H9 (cell line): Measurements from ENCODE around the gene APOBEC3H. TPM values are rescaled to one million over a fixed set of nuclear protein-coding genes. Genes with fewer than 3 reads are reported as not detected.

Experiments
- DNase-seq: peaks from one replicate; pipeline ENCODE4 v3.0.0-alpha.2; 2017
- H2AFZ ChIP-seq: one replicate; pipeline ENCODE4 v1.6.1; 2013; ENCODE audit warnings: mild to moderate bottlenecking, low read length, control low read depth, moderate library complexity
- H2AK5ac ChIP-seq: 2 replicates; pipeline ENCODE4 v1.6.1; 2013; ENCODE audit warnings: low read length, control low read depth, mixed read lengths; ENCODE audit not compliant: insufficient read length
- H2BK120ac ChIP-seq: one replicate; pipeline ENCODE4 v1.6.1; 2013; ENCODE audit warnings: low read depth, mild to moderate bottlenecking, low read length, control low read depth, inconsistent platforms; ENCODE audit not compliant: poor library complexity, severe bottlenecking
- H2BK12ac ChIP-seq: 2 replicates; pipeline ENCODE4 v1.6.1; 2013; ENCODE audit warnings: low read length, control low read depth, mixed read lengths, low read depth; ENCODE audit not compliant: insufficient read length
- H2BK15ac ChIP-seq: 2 replicates; pipeline ENCODE4 v1.6.1; 2013; ENCODE audit warnings: low read depth, low read length, control low read depth
- H2BK20ac ChIP-seq: one replicate; pipeline ENCODE4 v1.6.1; 2013; ENCODE audit warnings: low read depth, mild to moderate bottlenecking, low read length, control low read depth, inconsistent platforms; ENCODE audit not compliant: poor library complexity, severe bottlenecking
- H2BK5ac ChIP-seq: 2 replicates; pipeline ENCODE4 v1.6.1; 2013; ENCODE audit warnings: low read length, control low read depth, mixed read lengths; ENCODE audit not compliant: insufficient read length
- H3K14ac ChIP-seq: 2 replicates; pipeline ENCODE4 v1.6.1; 2013; ENCODE audit warnings: low read length, control low read depth; ENCODE audit not compliant: insufficient read depth
- H3K18ac ChIP-seq: 2 replicates; pipeline ENCODE4 v1.6.1; 2013; ENCODE audit warnings: low read depth, mild to moderate bottlenecking, mixed read lengths, low read length, control low read depth; ENCODE audit not compliant: insufficient read length
- H3K23ac ChIP-seq: 2 replicates; pipeline ENCODE4 v1.6.1; 2013; ENCODE audit warnings: low read length, control low read depth, mixed read lengths, low read depth; ENCODE audit not compliant: insufficient read length
- H3K23me2 ChIP-seq: 2 replicates; pipeline ENCODE4 v1.6.1; 2013; ENCODE audit warnings: low read depth, mild to moderate bottlenecking, mixed read lengths, low read length, control low read depth; ENCODE audit not compliant: insufficient read length, poor library complexity, severe bottlenecking
- H3K27ac ChIP-seq: 2 replicates; pipeline ENCODE4 v1.5.1; 2013; ENCODE audit warnings: low read length, control low read depth, mixed read lengths, low read depth; ENCODE audit not compliant: insufficient read length
- H3K27me3 ChIP-seq: 2 replicates; pipeline ENCODE4 v1.6.1; 2013; ENCODE audit warnings: low read length, control low read depth, inconsistent platforms; ENCODE audit not compliant: insufficient read depth
- H3K4ac ChIP-seq: 2 replicates; pipeline ENCODE4 v1.6.1; 2013; ENCODE audit warnings: low read depth, mild to moderate bottlenecking, control low read depth, inconsistent platforms, low read length, moderate library complexity
- H3K4me1 ChIP-seq: 2 replicates; pipeline ENCODE4 v1.6.1; 2013; ENCODE audit warnings: low read length, control low read depth, inconsistent platforms; ENCODE audit not compliant: insufficient read depth
- H3K4me2 ChIP-seq: 2 replicates; pipeline ENCODE4 v1.6.1; 2013; ENCODE audit warnings: low read length, control low read depth, mixed read lengths; ENCODE audit not compliant: insufficient read length, insufficient read depth
- H3K56ac ChIP-seq: 2 replicates; pipeline ENCODE4 v1.6.1; 2013; ENCODE audit warnings: low read depth, mild to moderate bottlenecking, mixed read lengths, low read length, control low read depth; ENCODE audit not compliant: insufficient read length
- H3K79me1 ChIP-seq: 2 replicates; pipeline ENCODE4 v1.6.1; 2013; ENCODE audit warnings: low read depth, mild to moderate bottlenecking, moderate library complexity, low read length, control low read depth, inconsistent platforms; ENCODE audit not compliant: insufficient read depth, poor library complexity, severe bottlenecking
- H3K79me2 ChIP-seq: 2 replicates; pipeline ENCODE4 v1.6.1; 2013; ENCODE audit warnings: low read length, control low read depth, inconsistent platforms; ENCODE audit not compliant: insufficient read depth
- H3K9ac ChIP-seq: 2 replicates; pipeline ENCODE4 v1.6.1; 2013; ENCODE audit warnings: low read length, control low read depth, mixed read lengths; ENCODE audit not compliant: insufficient read length; ENCODE audit errors: extremely low read depth
- H3K9me3 ChIP-seq: one replicate; pipeline ENCODE4 v1.6.1; 2013; ENCODE audit warnings: low read depth, low read length, inconsistent platforms; ENCODE audit not compliant: control insufficient read depth
- H3T11ph ChIP-seq: one replicate; pipeline ENCODE4 v1.6.1; 2013; ENCODE audit warnings: mild to moderate bottlenecking, low read length, control low read depth, inconsistent platforms
- H4K20me1 ChIP-seq: one replicate; pipeline ENCODE4 v1.6.1; 2013; ENCODE audit not compliant: control insufficient read depth, insufficient read length, insufficient read depth
- H4K5ac ChIP-seq: 2 replicates; pipeline ENCODE4 v1.6.1; 2013; ENCODE audit warnings: low read depth, mild to moderate bottlenecking, mixed read lengths, low read length, control low read depth; ENCODE audit not compliant: insufficient read length
- H4K8ac ChIP-seq: replicated peaks from 2 replicates; pipeline ENCODE4 v1.6.1; 2013; ENCODE audit warnings: low read length, control low read depth, mixed read lengths, low read depth; ENCODE audit not compliant: insufficient read length
- H4K91ac ChIP-seq: 2 replicates; pipeline ENCODE4 v1.6.1; 2013; ENCODE audit warnings: low read depth, mild to moderate bottlenecking, moderate library complexity, mixed read lengths, low read length, control low read depth; ENCODE audit not compliant: insufficient read length
- H3K27ac Mint-ChIP-seq, 3 experiments: 2 replicates in 2 of 3; 3 replicates in 1 of 3; pipeline ENCODE4 v1.8.0; 2020 to 2021; ENCODE audit warnings: mixed read lengths in 3 of 3, mild to moderate bottlenecking in 1 of 3, moderate library complexity in 1 of 3
- H3K27me3 Mint-ChIP-seq: 2 replicates; pipeline ENCODE4 v1.8.0; 2021; ENCODE audit warnings: low read depth, mild to moderate bottlenecking, moderate library complexity, mixed read lengths
- H3K36me3 Mint-ChIP-seq, 3 experiments: 2 replicates in 2 of 3; 3 replicates in 1 of 3; pipeline ENCODE4 v1.8.0; 2020 to 2021; ENCODE audit warnings: low read depth in 3 of 3, mixed read lengths in 3 of 3; ENCODE audit not compliant: insufficient read depth in 1 of 3
- H3K4me1 Mint-ChIP-seq, 2 experiments: 2 replicates each; pipeline ENCODE4 v1.8.0; 2020; ENCODE audit warnings: mixed read lengths in 2 of 2
- H3K4me3 Mint-ChIP-seq, 2 experiments: 2 replicates in 1 of 2; 3 replicates in 1 of 2; pipeline ENCODE4 v1.8.0; 2020 to 2021; ENCODE audit warnings: mild to moderate bottlenecking in 2 of 2, mixed read lengths in 2 of 2, moderate library complexity in 1 of 2
- H3K9me3 Mint-ChIP-seq, 2 experiments: 2 replicates in 1 of 2; 3 replicates in 1 of 2; pipeline ENCODE4 v1.8.0; 2020; ENCODE audit warnings: mild to moderate bottlenecking in 2 of 2, mixed read lengths in 2 of 2, moderate library complexity in 1 of 2
- CTCF ChIP-seq: fragments of 200-600 bp; sonication (generic); conservative IDR thresholded peaks from 3 replicates; pipeline ENCODE4 v1.8.0; 2021; ENCODE audit warnings: antibody characterized with exemption, mild to moderate bottlenecking
- WGBS: extraction: QIAGEN DNeasy Blood & Tissue Kit; methylation state at CpG from one replicate; pipeline ENCODE4 v1.1.7; 2013; ENCODE audit warnings: missing lambda C conversion rate, low lambda C conversion rate, mixed read lengths; ENCODE audit not compliant: insufficient read length; ENCODE audit errors: extremely low coverage; 5-methylcytosine and 5-hydroxymethylcytosine counted together
- total RNA-seq: library from RNA; stranded (reverse); gene quantifications from 2 replicates; pipeline ENCODE4 v1.2.1, GENCODE V29; 2021

APOBEC3H gene
- total RNA-seq, 1 experiment from 2014 or later = 0.48 TPM

DNA sequence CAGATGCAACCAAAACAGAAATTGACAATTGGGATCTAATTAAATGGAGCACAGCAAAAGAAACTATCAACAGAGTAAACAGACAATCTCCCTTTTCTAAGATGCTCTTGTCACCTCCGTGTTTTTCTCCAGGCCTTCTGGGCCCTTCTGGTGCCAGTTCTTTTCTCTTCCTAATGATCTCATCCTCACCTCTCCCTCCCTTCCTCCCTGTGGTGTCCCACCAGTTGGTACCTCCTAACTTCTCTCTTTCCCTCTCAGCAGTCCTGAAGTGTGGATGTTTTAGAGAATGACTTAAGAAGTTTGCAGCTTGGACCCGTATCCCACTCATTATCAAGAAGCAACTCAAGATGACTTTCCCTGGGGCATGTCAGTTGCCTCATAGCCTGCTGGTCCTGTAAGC lies 6.4 kb downstream of the APOBEC3H start:
- H3K14ac ChIP-seq = no peak overlapping the region
- H2AFZ ChIP-seq = no peak overlapping the region
- peaks cover 2% of the 10 kb centered on the region for H3K23me2 ChIP-seq
- H3K79me2 ChIP-seq = no peaks in the 10 kb centered on the region
- TF ChIP-seq CTCF = no peak
- H3K23ac ChIP-seq = no peak overlapping the region
- H3K9me3 ChIP-seq = no peaks in the 10 kb centered on the region
- Mint-ChIP-seq H3K9me3 (no peaks in the 10 kb centered on the region), H3K4me3 (no peak overlapping the region), H3K36me3 (no peaks in the 10 kb centered on the region), H3K27me3 (peaks cover 2% of the 10 kb centered on the region), H3K4me1 (peaks cover 13 to 23% of the 10 kb centered on the region in 2 experiments), H3K27ac (no peak overlapping the region)
- H3K27ac ChIP-seq = no peak overlapping the region
- no peak overlapping the region for H2BK120ac ChIP-seq
- H4K91ac ChIP-seq = no peak overlapping the region
- H2BK12ac ChIP-seq = no peak overlapping the region
- H2BK20ac ChIP-seq = no peak overlapping the region
- no peak overlapping the region for H3K4ac ChIP-seq
- H3K4me1 ChIP-seq = no peaks in the 10 kb centered on the region; the same call in 1 of the 2 replicates
- no peak overlapping the region for H3T11ph ChIP-seq
- DNase-seq = no peak
- no peak overlapping the region for H3K4me2 ChIP-seq
- H2BK5ac ChIP-seq = no peak overlapping the region
- no CpG with 5 or more reads among the region's 2 CpGs for WGBS
- H4K20me1 ChIP-seq = no peaks in the 10 kb centered on the region
- H2AK5ac ChIP-seq = no peak overlapping the region
- H2BK15ac ChIP-seq = no peak overlapping the region
- no peaks in the 10 kb centered on the region for H3K79me1 ChIP-seq
- no peaks in the 10 kb centered on the region for H3K27me3 ChIP-seq
- H3K56ac ChIP-seq = no peak overlapping the region
- no peak overlapping the region for H4K5ac ChIP-seq
- no peak overlapping the region for H3K9ac ChIP-seq
- H4K8ac ChIP-seq = no peak overlapping the region
- H3K18ac ChIP-seq = no peak overlapping the region
